IPS DF 6.9 (cell line): Measurements from ENCODE around the gene CAMK2A.
A peak's percentile ranks its signal among the peaks of the same experiment; 100 is the strongest.
"Not testable (repeated sequence)": the region's sequence is repeated elsewhere in the genome, so short reads cannot be mapped to it uniquely, and the experiment has no call there.

Source experiments
- DNase-seq: peaks from one replicate; pipeline ENCODE4 v3.0.0-alpha.2; 2013; ENCODE audit warnings: low read depth, low spot score
- H3K27ac ChIP-seq: one replicate; pipeline ENCODE4 v1.5.1; 2013; ENCODE audit warnings: low read length, control low read depth
- H3K27me3 ChIP-seq: 2 replicates; pipeline ENCODE4 v1.6.1; 2013; ENCODE audit warnings: mild to moderate bottlenecking, low read length; ENCODE audit not compliant: control insufficient read depth, insufficient read depth
- H3K36me3 ChIP-seq: 2 replicates; pipeline ENCODE4 v1.6.1; 2013; ENCODE audit warnings: low read length; ENCODE audit not compliant: control insufficient read depth, insufficient read depth
- H3K4me1 ChIP-seq: 2 replicates; pipeline ENCODE4 v1.6.1; 2013; ENCODE audit warnings: low read length; ENCODE audit not compliant: control insufficient read depth, insufficient read depth
- H3K4me3 ChIP-seq: 2 replicates; pipeline ENCODE4 v1.5.1; 2013; ENCODE audit warnings: mild to moderate bottlenecking, low read length
- H3K9me3 ChIP-seq: 2 replicates; pipeline ENCODE4 v1.6.1; 2013; ENCODE audit warnings: low read length, inconsistent platforms; ENCODE audit not compliant: control insufficient read depth, insufficient read depth
- WGBS: extraction: QIAGEN DNeasy Blood & Tissue Kit; methylation state at CpG from one replicate; pipeline ENCODE4 v1.1.7; 2013; ENCODE audit warnings: mixed read lengths, missing lambda C conversion rate; ENCODE audit not compliant: insufficient read length, insufficient coverage; 5-methylcytosine and 5-hydroxymethylcytosine counted together

CAMK2A gene

GRCh38 chr5:150255659-150256409, 33.7 kb downstream of the CAMK2A start:
- Histone ChIP-seq H3K4me1 (0 out of 2 replicates have a peak, but pooled peaks cover 2% of the 10 kb centered on the region), H3K27ac (no peak overlapping the region), H3K27me3 (no peaks in the 10 kb centered on the region), H3K4me3 (no peak overlapping the region), H3K36me3 (no peaks in the 10 kb centered on the region), H3K9me3 (no peaks in the 10 kb centered on the region)
- no peak for DNase-seq
- WGBS: no CpG with 5 or more reads among the region's 6 CpGs

DNA sequence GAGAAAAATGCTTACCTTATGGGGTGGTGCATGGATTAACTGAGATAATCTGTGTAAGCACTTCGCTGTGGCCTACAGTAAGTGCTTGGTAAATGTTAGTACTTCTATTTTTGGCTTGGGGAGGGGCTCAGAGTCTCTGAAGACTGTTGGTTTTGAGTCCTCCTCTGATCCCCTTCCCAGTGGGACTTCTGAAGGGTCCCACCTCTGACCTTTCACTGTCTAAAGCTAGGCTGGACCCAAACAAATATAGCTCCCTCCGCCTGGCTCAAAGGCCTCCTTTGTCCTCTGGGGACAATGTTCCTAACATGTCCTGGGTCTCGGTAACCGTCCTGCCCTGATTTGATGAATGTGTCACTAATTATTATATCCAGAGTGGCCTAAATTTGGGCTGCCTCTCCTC, 34.8 kb downstream of the CAMK2A start:
- Histone ChIP-seq H3K27me3 (no peaks in the 10 kb centered on the region), H3K27ac (no peak overlapping the region), H3K4me3 (no peak overlapping the region), H3K9me3 (no peaks in the 10 kb centered on the region), H3K36me3 (no peaks in the 10 kb centered on the region), H3K4me1 (0 out of 2 replicates have a peak, but pooled peaks cover 2% of the 10 kb centered on the region)
- DNase-seq: no peak
- WGBS: no CpG with 5 or more reads among the region's 4 CpGs

- Histone ChIP-seq H3K27ac (no peak overlapping the region), H3K27me3 (no peaks in the 10 kb centered on the region)
- WGBS: no CpG with 5 or more reads among the region's 7 CpGs
Measured at GRCh38 chr5:150254363-150254762, 35.2 kb downstream of the CAMK2A start.

DNA sequence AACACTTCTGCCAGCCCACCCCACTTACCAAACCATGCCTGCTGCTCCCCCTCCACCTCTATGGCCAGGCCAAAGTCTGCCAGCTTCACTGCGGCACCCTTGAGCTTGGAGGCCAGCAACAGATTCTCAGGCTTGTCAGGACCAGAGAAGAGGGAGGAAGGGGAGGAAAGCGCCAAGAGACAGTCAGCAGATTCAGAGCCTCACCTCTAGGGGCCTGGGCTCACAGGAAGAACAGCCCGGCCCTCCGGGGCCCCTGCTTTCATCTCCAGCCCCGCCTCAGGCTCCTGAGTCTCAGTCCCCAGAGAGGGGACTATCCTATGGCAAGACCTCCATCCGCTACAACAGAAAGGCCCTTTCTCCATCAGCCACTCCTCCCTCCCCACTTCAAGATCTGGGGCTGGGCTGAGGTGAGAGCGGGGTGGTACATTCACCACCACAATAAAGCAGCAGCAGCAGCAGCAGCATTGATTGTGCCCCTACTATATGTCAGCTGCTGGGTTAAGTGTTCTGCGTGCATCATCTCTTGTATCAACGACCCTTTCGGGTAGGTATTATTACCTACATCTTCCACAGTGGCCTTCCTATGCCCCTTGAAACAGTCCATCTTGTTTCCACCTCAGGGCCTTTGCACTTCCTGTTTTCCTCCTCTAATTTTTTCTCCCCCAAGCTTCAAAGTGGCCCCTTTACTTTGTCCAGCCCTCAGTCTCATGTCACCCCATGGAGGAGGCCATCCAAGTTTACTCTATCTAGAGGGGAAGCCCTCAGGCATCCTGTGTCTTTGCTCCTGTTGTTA, 36.0 kb downstream of the CAMK2A start:
- H3K4me1 ChIP-seq: 0 out of 2 replicates have a peak, but pooled peaks cover 2% of the 10 kb centered on the region
- DNase-seq: peak; percentile 16
- H3K27ac ChIP-seq: no peak overlapping the region
- H3K27me3 ChIP-seq: no peaks in the 10 kb centered on the region
- H3K4me3 ChIP-seq: no peak overlapping the region
- H3K9me3 ChIP-seq: no peaks in the 10 kb centered on the region
- no peaks in the 10 kb centered on the region for H3K36me3 ChIP-seq
- WGBS: no CpG with 5 or more reads among the region's 10 CpGs

More at GRCh38 chr5:150254363-150254762, 35.2 kb downstream of the CAMK2A start:
- Histone ChIP-seq H3K9me3 (no peaks in the 10 kb centered on the region), H3K4me3 (no peak overlapping the region), H3K36me3 (no peaks in the 10 kb centered on the region), H3K4me1 (0 out of 2 replicates have a peak, but pooled peaks cover 2% of the 10 kb centered on the region)
- DNase-seq: no peak

DNA sequence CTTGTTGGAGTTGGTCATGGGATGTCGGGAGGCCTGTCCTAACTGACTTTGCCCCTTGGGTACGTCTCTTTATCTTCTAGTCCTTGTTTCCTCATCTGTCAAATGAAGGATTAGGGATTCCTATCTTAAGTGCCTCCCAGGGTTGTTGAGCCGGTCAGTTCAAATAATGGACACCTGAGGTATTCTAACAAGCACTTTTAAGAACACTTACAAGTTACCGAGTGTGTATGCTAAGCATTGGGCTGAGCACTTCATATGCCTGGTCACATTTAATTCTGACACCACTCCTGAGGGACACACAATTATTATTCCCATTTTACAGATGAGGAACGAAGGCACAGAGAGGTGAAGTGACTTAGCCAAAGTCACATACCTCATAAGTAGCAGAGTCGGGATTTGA, 37.1 kb downstream of the CAMK2A start:
- Histone ChIP-seq H3K27ac (no peak overlapping the region), H3K9me3 (no peaks in the 10 kb centered on the region), H3K27me3 (no peaks in the 10 kb centered on the region), H3K4me3 (no peak overlapping the region), H3K4me1 (0 out of 2 replicates have a peak, but pooled peaks cover 2% of the 10 kb centered on the region), H3K36me3 (no peaks in the 10 kb centered on the region)
- WGBS: no CpG with 5 or more reads among the region's 6 CpGs
- no peak for DNase-seq

DNA sequence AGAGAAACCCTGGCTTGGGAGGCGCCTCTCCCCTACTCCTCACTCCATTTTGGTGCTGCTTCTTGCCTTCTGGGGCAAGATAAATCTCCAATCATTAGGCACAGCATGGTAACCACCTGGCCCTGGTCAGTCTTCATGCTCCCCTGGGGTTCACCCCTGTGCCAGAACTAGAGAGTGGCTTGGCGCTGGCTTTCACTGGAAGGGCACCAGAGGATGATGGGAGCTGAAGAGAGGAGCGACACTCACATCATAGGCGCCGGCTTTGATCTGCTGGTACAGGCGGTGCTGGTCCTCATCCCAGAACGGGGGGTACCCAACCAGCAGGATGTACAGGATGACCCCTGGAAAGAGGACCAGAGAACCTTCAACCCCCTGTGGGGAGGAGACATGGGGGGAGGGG, 38.1 kb downstream of the CAMK2A start:
- H3K4me3 ChIP-seq: no peak overlapping the region
- no peaks in the 10 kb centered on the region for H3K27me3 ChIP-seq
- H3K27ac ChIP-seq: no peak overlapping the region

DNA sequence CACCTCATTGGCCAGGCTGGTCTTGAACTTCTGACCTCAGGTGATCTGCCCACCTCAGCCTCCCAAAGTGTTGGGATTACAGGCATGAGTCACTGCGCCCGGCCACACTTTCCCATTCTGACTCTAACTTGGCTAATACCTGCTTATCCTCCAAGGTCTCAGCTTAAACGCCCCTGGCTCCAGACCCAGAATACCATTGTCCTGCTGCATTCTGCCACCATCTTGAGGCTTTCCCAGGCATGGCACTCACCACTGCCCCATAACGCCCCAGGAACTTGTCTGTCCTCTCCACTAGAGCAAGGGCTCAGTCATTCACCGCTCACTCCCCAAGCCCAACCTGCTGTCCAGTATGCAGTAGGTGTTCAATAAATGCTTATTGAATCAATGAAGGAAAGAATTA, 39.8 kb downstream of the CAMK2A start:
- H3K9me3 ChIP-seq: no peaks in the 10 kb centered on the region
- H3K27me3 ChIP-seq: no peaks in the 10 kb centered on the region
- H3K4me3 ChIP-seq: no peak overlapping the region
- H3K36me3 ChIP-seq: no peaks in the 10 kb centered on the region
- H3K4me1 ChIP-seq: 0 out of 2 replicates have a peak, but pooled peaks cover 2% of the 10 kb centered on the region
- DNase-seq: no peak
- no CpG with 5 or more reads among the region's 5 CpGs for whole genome bisulfite sequencing
- H3K27ac ChIP-seq: no peak overlapping the region

More for the DNA sequence above, 38.1 kb downstream of the CAMK2A start:
- H3K4me1 ChIP-seq: 0 out of 2 replicates have a peak, but pooled peaks cover 2% of the 10 kb centered on the region
- no peaks in the 10 kb centered on the region for H3K36me3 ChIP-seq
- no peak for DNase-seq
- no peaks in the 10 kb centered on the region for H3K9me3 ChIP-seq
- no CpG with 5 or more reads among the region's 7 CpGs for WGBS

- no peaks in the 10 kb centered on the region for H3K9me3 ChIP-seq
- no peak overlapping the region for H3K4me3 ChIP-seq
- 0 out of 2 replicates have a peak, but pooled peaks cover 2% of the 10 kb centered on the region for H3K4me1 ChIP-seq
- no CpG with 5 or more reads among the region's 3 CpGs for WGBS
- H3K27me3 ChIP-seq: no peaks in the 10 kb centered on the region
- no peaks in the 10 kb centered on the region for H3K36me3 ChIP-seq
- no peak overlapping the region for H3K27ac ChIP-seq
- no peak for DNase-seq
Measured at GRCh38 chr5:150248946-150249345, 40.6 kb downstream of the CAMK2A start.

- WGBS: no CpG with 5 or more reads among the region's 6 CpGs
- DNase-seq, H3K27me3 ChIP-seq, H3K4me1 ChIP-seq, H3K27ac ChIP-seq, H3K36me3 ChIP-seq, H3K4me3 ChIP-seq, H3K9me3 ChIP-seq: not testable (repeated sequence)
Measured at GRCh38 chr5:150248493-150248892, 41.1 kb downstream of the CAMK2A start.

DNA sequence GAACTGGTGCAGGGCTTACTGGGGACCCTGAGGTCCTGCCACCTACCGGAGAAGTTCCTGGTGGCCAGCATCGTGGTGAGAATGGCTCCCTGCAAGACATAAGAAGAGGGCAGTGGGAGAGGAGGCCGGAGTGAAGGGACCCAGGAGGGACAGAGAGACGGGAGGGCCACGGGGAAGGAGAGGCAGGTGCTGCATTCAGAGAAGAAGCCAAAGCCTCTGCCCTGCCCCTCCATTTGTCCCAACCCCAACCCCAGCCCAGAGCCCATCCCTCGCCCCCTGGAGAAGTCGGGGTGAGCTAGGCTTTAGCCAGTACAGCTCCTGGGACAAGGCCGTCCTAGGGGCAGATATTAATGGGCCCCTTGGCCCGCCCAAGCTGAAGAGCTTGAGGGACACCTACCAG, 41.8 kb downstream of the CAMK2A start:
- DNase-seq: no peak
- no CpG with 5 or more reads among the region's 9 CpGs for WGBS
- Histone ChIP-seq H3K36me3 (no peaks in the 10 kb centered on the region), H3K9me3 (no peaks in the 10 kb centered on the region), H3K4me1 (no peaks in the 10 kb centered on the region), H3K27ac (no peak overlapping the region), H3K4me3 (no peak overlapping the region), H3K27me3 (no peaks in the 10 kb centered on the region)
